ENCODE results near the gene ANKRD44. TPM values are rescaled to one million over a fixed set of nuclear protein-coding genes. Genes with fewer than 3 reads are reported as not detected.

Gene ANKRD44
- total RNA-seq, 1 experiment from 2014 or later: 0.68 TPM

DNA sequence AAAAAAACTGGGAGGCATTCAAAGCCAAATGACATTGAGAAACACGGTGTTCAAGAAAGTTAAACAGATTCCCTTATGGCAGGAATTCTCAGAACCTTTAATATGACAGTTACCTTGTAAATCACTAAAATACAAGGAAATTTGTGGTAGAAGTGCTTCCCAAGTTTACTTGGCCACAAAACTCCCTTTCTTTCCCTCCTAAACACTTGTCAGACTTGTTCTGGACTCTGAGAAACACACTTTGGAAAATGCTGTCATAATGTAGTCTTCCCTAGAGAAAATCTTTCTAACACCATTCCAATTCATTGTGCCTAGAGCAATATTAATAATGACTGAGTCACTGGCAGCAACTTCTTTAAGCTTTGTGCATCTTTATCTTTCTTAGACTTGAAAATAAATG is 140.4 kb downstream of the ANKRD44 start:
- H3K27me3 Mint-ChIP-seq (ENCODE audit: low read depth): peaks cover 1% of the 10 kb centered on the region
- CTCF ChIA-PET: interaction anchor here (0.7 to 3.7 kb wide), 3 partner anchors 9 to 928 kb away, joined by 3 to 54 read pairs (median 4); no protein-coding TSS in a partner anchor
- DNase-seq (ENCODE audit: low spot score): no peak
- TF ChIP-seq JAZF1 (CRISPR knock-in tag; IDR thresholded peaks at IDR 0.05) (no peak), NFYB (CRISPR knock-in tag; conservative IDR thresholded peaks at IDR 0.05; ENCODE audit: low read depth) (no peak), ZNF416 (CRISPR knock-in tag; IDR thresholded peaks at IDR 0.05) (no peak), ESRRA (CRISPR knock-in tag; IDR thresholded peaks at IDR 0.05; ENCODE audit: borderline replicate concordance) (no peak), TCF7 (CRISPR knock-in tag; IDR thresholded peaks at IDR 0.05; ENCODE audit: low read depth) (no peak), ZNF219 (CRISPR knock-in tag; IDR thresholded peaks at IDR 0.05; ENCODE audit: borderline replicate concordance) (no peak), HMGA2 (CRISPR knock-in tag; IDR thresholded peaks at IDR 0.05) (no peak), FOXP1 (CRISPR knock-in tag; IDR thresholded peaks at IDR 0.05; ENCODE audit: borderline replicate concordance) (no peak)
- TF ChIP-seq, protein P1, sequence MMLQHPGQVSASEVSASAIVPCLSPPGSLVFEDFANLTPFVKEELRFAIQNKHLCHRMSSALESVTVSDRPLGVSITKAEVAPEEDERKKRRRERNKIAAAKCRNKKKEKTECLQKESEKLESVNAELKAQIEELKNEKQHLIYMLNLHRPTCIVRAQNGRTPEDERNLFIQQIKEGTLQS (CRISPR knock-in tag; conservative IDR thresholded peaks at IDR 0.05): no peak
- TF ChIP-seq, protein P2, sequence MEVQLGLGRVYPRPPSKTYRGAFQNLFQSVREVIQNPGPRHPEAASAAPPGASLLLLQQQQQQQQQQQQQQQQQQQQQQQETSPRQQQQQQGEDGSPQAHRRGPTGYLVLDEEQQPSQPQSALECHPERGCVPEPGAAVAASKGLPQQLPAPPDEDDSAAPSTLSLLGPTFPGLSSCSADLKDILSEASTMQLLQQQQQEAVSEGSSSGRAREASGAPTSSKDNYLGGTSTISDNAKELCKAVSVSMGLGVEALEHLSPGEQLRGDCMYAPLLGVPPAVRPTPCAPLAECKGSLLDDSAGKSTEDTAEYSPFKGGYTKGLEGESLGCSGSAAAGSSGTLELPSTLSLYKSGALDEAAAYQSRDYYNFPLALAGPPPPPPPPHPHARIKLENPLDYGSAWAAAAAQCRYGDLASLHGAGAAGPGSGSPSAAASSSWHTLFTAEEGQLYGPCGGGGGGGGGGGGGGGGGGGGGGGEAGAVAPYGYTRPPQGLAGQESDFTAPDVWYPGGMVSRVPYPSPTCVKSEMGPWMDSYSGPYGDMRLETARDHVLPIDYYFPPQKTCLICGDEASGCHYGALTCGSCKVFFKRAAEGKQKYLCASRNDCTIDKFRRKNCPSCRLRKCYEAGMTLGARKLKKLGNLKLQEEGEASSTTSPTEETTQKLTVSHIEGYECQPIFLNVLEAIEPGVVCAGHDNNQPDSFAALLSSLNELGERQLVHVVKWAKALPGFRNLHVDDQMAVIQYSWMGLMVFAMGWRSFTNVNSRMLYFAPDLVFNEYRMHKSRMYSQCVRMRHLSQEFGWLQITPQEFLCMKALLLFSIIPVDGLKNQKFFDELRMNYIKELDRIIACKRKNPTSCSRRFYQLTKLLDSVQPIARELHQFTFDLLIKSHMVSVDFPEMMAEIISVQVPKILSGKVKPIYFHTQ (CRISPR knock-in tag; IDR thresholded peaks at IDR 0.05): no peak
- TF ChIP-seq, protein P3, sequence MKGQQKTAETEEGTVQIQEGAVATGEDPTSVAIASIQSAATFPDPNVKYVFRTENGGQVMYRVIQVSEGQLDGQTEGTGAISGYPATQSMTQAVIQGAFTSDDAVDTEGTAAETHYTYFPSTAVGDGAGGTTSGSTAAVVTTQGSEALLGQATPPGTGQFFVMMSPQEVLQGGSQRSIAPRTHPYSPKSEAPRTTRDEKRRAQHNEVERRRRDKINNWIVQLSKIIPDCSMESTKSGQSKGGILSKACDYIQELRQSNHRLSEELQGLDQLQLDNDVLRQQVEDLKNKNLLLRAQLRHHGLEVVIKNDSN (CRISPR knock-in tag; IDR thresholded peaks at IDR 0.05): no peak
- TF ChIP-seq, protein P4, sequence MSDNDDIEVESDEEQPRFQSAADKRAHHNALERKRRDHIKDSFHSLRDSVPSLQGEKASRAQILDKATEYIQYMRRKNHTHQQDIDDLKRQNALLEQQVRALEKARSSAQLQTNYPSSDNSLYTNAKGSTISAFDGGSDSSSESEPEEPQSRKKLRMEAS (CRISPR knock-in tag; IDR thresholded peaks at IDR 0.05): no peak
- TF ChIP-seq, protein P5, sequence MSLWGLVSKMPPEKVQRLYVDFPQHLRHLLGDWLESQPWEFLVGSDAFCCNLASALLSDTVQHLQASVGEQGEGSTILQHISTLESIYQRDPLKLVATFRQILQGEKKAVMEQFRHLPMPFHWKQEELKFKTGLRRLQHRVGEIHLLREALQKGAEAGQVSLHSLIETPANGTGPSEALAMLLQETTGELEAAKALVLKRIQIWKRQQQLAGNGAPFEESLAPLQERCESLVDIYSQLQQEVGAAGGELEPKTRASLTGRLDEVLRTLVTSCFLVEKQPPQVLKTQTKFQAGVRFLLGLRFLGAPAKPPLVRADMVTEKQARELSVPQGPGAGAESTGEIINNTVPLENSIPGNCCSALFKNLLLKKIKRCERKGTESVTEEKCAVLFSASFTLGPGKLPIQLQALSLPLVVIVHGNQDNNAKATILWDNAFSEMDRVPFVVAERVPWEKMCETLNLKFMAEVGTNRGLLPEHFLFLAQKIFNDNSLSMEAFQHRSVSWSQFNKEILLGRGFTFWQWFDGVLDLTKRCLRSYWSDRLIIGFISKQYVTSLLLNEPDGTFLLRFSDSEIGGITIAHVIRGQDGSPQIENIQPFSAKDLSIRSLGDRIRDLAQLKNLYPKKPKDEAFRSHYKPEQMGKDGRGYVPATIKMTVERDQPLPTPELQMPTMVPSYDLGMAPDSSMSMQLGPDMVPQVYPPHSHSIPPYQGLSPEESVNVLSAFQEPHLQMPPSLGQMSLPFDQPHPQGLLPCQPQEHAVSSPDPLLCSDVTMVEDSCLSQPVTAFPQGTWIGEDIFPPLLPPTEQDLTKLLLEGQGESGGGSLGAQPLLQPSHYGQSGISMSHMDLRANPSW (CRISPR knock-in tag; conservative IDR thresholded peaks at IDR 0.05; ENCODE audit: low read depth): no peak
- TF ChIP-seq, protein P6, sequence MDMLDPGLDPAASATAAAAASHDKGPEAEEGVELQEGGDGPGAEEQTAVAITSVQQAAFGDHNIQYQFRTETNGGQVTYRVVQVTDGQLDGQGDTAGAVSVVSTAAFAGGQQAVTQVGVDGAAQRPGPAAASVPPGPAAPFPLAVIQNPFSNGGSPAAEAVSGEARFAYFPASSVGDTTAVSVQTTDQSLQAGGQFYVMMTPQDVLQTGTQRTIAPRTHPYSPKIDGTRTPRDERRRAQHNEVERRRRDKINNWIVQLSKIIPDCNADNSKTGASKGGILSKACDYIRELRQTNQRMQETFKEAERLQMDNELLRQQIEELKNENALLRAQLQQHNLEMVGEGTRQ (CRISPR knock-in tag; IDR thresholded peaks at IDR 0.05): no peak
- TF ChIP-seq, protein P7, sequence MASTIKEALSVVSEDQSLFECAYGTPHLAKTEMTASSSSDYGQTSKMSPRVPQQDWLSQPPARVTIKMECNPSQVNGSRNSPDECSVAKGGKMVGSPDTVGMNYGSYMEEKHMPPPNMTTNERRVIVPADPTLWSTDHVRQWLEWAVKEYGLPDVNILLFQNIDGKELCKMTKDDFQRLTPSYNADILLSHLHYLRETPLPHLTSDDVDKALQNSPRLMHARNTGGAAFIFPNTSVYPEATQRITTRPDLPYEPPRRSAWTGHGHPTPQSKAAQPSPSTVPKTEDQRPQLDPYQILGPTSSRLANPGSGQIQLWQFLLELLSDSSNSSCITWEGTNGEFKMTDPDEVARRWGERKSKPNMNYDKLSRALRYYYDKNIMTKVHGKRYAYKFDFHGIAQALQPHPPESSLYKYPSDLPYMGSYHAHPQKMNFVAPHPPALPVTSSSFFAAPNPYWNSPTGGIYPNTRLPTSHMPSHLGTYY (CRISPR knock-in tag; IDR thresholded peaks at IDR 0.05): no peak
- TF ChIP-seq, protein P8, sequence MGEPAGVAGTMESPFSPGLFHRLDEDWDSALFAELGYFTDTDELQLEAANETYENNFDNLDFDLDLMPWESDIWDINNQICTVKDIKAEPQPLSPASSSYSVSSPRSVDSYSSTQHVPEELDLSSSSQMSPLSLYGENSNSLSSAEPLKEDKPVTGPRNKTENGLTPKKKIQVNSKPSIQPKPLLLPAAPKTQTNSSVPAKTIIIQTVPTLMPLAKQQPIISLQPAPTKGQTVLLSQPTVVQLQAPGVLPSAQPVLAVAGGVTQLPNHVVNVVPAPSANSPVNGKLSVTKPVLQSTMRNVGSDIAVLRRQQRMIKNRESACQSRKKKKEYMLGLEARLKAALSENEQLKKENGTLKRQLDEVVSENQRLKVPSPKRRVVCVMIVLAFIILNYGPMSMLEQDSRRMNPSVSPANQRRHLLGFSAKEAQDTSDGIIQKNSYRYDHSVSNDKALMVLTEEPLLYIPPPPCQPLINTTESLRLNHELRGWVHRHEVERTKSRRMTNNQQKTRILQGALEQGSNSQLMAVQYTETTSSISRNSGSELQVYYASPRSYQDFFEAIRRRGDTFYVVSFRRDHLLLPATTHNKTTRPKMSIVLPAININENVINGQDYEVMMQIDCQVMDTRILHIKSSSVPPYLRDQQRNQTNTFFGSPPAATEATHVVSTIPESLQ (CRISPR knock-in tag; IDR thresholded peaks at IDR 0.05): no peak
- no peaks in the 10 kb centered on the region for H3K36me3 Mint-ChIP-seq
- ATAC-seq: no peak
- POLR2A ChIA-PET: no interaction called here
- H3K4me3 Mint-ChIP-seq: no peak overlapping the region
- no peak overlapping the region for H3K27ac Mint-ChIP-seq
- H3K4me1 Mint-ChIP-seq: 0 out of 2 replicates have a peak, but pooled peaks cover under 1% of the 10 kb centered on the region
- no peaks in the 10 kb centered on the region for H3K9me3 Mint-ChIP-seq
